Daoy (cell line): ENCODE measurements around the gene DDX54. TPM values are rescaled to one million over a fixed set of nuclear protein-coding genes. Genes with fewer than 3 reads are reported as not detected.

Experiments used
- DNase-seq: peaks from one replicate; pipeline ENCODE4 v3.0.0-alpha.2; 2015; ENCODE audit warnings: low read depth
- total RNA-seq: library from RNA; depleted of rRNA; stranded (reverse); fragments of >200 nt; shearing (Covaris generic); gene quantifications from 2 replicates; pipeline ENCODE4 v1.2.3, GENCODE V29; 2014; rRNA removed

The DDX54 gene, protein sequence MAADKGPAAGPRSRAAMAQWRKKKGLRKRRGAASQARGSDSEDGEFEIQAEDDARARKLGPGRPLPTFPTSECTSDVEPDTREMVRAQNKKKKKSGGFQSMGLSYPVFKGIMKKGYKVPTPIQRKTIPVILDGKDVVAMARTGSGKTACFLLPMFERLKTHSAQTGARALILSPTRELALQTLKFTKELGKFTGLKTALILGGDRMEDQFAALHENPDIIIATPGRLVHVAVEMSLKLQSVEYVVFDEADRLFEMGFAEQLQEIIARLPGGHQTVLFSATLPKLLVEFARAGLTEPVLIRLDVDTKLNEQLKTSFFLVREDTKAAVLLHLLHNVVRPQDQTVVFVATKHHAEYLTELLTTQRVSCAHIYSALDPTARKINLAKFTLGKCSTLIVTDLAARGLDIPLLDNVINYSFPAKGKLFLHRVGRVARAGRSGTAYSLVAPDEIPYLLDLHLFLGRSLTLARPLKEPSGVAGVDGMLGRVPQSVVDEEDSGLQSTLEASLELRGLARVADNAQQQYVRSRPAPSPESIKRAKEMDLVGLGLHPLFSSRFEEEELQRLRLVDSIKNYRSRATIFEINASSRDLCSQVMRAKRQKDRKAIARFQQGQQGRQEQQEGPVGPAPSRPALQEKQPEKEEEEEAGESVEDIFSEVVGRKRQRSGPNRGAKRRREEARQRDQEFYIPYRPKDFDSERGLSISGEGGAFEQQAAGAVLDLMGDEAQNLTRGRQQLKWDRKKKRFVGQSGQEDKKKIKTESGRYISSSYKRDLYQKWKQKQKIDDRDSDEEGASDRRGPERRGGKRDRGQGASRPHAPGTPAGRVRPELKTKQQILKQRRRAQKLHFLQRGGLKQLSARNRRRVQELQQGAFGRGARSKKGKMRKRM
- total RNA-seq = 60.1 and 78.5 TPM in 2 replicates

GRCh38 chr12:113185180-113186032 lies at the start of gene DDX54, which contains the start of gene RITA1:
Gene DDX54, minus strand, starts transcription at chr12:113185478. Its CDS starts 27 bp downstream, at chr12:113185451.
Gene RITA1, plus strand, starts transcription at chr12:113185721. Its CDS starts 1,026 bp downstream, at chr12:113186747.
- DNase-seq = peak; percentile 90

GRCh38 chr12:113234483-113234882 lies 49.2 kb upstream of the DDX54 start:
- DNase-seq = no peak

GRCh38 chr12:113233967-113234366 lies 48.7 kb upstream of the DDX54 start:
- DNase-seq = no peak

- peak; percentile 93 for DNase-seq
Observed at GRCh38 chr12:113232840-113233585, 47.7 kb upstream of the DDX54 start.

GRCh38 chr12:113232089-113232839 lies 47.0 kb upstream of the DDX54 start:
- no peak for DNase-seq

DNA sequence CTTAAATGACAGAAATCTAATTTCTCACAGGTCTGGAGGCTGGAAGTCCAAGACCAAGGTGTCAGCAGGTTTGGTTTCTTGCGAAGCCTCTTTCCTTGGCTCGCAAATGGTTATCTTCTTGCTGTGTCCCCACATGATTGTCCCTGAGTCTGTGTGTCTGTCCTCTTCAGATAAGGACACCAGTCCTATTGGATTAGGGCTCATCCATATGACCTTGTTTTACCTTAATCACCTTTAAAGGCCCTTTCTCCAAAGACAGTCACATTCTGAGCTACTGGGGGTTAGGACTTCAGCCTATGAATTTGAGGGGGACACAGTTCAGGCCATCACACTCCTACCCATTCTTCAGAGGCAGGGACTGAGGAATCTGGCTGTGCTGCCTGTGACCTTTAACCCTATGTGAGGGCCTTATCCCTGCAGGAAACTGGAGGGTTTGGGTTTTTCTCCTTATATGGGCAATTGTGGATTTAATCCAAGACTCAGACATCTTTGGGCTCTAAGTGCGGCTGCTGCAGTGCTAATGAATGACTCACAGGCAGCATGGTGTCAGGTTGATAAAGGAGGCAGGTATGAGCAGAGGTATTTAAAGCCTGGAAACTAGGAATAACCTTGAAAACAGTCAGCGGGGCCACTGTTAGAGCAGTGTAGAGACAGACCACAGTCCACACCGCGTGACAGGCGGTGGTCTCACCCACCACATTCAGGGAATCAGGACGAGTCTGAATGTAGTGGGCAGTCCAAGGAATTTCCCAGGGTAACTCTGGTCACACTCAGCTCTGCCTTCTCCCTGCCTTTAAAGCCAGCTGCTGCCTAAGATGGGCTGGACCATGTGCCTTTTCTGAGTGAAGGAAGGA lies 46.2 kb upstream of the DDX54 start:
- peak; percentile 78 for DNase-seq

- no peak for DNase-seq
Observed at GRCh38 chr12:113230315-113231234, 45.3 kb upstream of the DDX54 start.

GRCh38 chr12:113228394-113229028 lies 43.2 kb upstream of the DDX54 start:
- no peak for DNase-seq

DNA sequence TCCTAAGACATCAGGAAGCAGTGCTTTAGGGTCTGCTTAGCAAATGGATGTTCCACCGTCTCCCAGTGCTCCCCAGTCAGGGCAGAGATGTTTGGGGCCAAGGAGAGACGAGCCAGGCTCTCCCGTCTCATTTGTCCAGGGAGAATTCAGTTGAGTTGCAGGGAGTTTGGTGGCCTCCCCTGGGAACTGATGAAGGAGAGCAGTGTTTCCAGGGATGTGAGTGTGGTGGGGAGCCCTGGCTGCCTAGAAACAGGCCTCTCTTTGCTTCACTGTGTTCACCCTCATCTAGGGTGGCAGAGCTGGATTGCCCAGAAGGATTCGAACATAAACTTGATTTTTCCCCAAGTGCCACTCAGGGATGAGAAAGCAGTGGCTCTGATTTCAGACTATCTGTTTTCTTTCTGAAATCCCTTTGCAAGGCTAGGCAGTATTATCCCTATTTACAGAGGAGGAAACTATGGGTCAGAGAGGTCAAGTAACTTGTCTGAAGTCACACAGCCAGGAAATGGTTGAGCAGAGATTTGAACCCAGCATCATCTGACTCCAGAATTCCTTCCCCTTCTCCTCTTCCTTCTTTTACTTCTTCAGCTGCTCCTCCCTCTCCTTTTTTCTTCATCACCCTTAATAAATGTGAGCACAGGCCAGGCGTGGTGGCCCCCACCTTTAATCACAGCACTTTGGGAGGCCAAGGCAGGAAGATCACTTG lies 42.6 kb upstream of the DDX54 start:
- DNase-seq = no peak

DNA sequence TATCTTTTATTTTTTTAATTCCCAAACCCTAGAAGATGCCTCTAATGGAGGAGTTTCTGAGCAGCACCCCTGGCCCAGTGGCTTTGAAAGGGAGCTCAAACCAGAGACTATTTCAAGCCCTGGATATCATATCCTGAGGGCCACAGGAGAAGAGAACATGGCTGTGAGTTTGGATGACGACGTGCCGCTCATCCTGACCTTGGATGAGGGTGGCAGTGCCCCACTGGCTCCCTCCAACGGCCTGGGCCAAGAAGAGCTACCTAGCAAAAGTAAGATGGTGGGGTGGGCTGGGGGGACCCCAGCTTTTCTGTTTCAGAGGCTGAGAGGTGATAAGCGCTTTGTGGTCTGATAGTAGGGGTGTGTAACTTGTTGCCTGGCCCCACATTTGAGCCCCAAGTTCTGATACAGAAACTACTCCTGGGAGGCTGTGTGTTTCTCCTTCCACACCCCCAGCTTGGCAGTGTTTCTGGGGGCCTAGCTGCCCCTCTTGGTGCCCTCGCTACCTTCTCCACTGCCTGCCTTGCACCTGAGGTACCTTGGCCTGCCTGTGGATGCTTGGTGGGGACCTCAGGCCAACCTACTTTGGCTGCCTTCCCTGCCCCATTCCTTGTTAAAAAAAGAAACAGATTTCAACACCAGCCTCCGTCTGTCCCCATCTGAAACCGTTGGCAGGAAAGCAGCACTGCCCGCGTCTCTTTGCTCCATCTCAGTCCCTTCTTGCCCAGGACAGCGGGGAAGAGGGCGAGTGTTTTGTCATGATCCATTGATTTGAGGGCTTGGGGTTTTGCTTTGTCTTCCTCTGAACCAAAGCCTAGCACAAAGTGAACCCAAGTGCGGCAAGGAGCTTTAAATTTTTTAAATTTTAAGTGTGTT lies 41.7 kb upstream of the DDX54 start:
- no peak for DNase-seq

- no peak for DNase-seq
Observed at GRCh38 chr12:113224955-113225354, 39.7 kb upstream of the DDX54 start.

DNA sequence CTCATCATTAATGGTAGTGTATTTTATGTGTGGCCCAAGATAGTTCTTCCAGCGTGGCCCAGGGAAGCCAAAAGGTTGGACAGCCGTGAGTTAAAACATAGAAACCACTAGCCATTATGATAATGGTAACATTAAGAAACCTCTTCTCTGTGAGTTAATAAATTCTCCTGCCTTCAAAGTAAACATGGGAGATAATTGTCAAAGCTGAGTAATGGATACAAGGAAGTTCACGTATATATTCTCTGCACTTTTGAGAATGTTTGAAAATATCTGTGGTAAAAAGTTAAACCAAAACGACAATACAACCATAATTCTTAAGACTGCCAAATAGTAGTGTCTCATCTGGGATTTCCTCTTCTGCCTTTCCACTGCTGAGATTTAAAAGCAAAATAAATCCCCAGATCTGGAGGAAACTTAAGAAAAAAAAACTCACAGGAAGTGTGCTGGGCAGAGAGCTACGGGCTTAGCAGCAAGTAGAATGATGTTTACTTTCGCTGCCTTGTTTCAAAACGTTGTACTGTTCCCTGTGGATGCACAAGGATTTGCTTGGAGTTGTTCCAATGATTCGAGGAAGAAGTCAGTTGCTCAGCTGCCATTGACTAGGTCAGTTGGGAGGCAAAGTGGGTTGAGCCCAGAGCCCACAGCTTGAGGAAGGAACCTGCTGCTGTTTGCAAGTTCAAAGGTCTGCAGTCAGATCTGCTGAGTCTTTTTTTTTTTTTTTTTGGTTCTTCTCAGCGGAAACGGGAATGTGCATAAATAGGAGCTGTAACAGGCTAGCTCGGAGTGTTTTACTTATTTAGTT lies 37.7 kb upstream of the DDX54 start:
- peak; percentile 80 for DNase-seq

- no peak for DNase-seq
Observed at GRCh38 chr12:113221997-113222729, 36.9 kb upstream of the DDX54 start.
